ENCODE measurements around the gene CACNA1H.
"Not testable (repeated sequence)": the region's sequence is repeated elsewhere in the genome, so short reads cannot be mapped to it uniquely, and the experiment has no call there.

The CACNA1H gene

DNA sequence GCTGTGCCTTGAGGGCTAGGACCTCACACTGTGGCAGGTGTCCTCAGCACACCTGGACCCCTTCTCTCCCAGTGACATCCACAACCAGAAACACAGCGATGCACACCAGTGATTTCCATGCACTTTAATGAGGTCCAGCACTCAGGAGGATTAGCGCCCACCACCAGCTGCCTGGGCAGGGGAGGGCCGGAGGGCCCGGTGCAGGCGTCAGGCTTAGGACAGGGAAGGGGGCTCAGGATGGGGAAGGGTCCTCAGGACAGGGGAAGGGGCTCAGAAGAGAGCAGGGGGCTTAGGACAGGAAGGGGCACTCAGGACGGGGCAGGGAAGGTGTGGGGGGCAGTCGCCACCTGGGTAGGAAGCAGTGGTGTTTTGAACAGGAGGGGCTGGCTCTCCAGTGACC lies 75.3 kb downstream of the CACNA1H start:
- not testable (repeated sequence) for DNase-seq (ENCODE audit: low spot score)

DNA sequence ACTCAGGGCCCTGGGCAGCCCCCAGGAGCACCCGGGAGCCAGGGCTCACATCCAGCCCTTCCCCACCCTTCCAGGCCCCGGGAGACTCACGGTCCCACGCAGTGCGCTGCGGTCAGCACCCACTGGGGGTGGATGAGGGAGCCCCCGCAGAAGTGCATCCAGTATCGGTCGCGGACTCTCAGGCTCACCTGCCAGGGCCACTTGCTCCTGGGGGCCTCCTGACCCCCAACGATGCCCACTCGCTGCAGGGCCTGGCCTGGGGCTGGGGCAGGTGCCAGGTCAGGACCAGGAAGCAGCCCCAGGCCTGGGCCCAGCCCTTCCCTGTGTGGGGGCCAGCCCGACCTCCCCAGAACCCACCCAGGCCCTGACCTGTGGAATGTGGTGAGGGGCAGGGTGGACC lies 76.6 kb downstream of the CACNA1H start:
- not testable (repeated sequence) for DNase-seq (ENCODE audit: low spot score)

DNA sequence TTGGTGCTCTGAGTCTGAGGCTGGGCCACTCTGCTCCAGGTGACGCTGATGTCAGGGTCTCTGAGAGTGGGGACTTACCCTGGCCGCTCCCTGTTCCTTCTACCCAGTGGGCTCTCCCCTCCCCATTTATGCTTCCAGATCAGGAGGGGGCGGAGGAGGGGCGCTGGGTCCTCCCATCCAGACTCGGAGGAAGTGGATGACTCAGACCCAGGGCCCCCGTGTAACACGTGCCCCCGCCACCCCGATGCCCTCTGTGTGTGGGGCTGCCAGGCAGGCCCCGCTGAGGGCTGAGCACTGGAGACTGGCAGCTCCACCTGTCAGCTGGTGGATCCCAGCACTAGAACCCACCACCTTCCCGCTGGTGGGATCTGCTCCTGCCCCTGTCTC lies 77.2 kb downstream of the CACNA1H start, which contains the start of gene TPSB2:
Gene TPSB2, minus strand, starts transcription at position 101 of the 387 bp plus-strand sequence. CDS start 233 bp downstream, outside the sequence.
- not testable (repeated sequence) for DNase-seq (ENCODE audit: low spot score)

DNA sequence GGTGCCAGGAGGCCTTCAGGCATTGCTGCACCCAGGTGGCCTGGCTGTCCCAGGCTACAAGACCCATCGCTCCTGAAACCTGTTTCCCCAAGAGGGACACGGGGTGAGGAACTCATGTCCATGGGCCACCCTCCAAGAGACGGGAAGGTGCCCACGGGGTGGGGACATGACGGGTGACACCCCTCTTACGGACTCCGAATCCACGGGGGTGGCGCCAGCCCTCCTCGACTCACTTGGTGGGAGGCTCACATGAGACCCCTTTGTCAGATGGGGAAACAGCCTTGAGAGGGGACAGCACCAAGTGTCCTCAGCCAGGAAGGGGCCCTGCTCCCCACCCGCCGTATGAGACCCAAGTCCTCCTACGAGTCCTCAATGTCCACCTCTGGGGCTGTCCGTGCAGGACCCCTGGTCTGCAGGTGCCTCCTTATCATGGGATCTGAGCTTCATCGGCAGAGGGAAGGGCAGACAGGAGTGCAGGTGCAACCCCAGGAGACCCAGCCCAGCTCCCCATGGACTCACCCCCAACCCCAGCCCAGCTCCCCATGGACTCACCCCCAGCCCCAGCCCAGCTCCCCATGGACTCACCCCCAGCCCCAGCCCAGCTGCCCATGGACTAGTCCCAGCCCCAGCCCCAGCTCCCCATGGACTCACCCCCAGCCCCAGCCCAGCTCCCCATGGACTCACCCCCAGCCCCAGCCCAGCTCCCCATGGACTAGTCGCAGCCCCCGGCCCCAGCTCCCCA lies 77.7 kb downstream of the CACNA1H start:
- DNase-seq (ENCODE audit: low spot score) = not testable (repeated sequence)

DNA sequence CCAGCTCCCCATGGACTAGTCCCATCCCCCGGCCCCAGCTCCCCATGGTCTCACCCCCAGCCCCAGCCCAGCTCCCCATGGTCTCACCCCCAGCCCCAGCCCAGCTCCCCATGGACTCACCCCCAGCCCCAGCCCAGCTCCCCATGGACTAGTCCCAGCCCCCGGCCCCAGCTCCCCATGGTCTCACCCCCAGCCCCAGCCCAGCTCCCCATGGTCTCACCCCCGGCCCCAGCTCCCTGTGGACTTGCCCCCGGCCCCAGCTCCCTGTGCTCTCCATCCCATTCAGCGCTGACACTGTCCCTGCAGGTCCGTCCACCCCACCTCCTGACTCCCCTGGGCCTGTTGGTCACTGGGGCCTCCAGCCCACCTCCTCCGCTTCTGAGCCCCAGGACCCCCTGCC lies 78.4 kb downstream of the CACNA1H start:
- DNase-seq (ENCODE audit: low spot score) = not testable (repeated sequence)

DNA sequence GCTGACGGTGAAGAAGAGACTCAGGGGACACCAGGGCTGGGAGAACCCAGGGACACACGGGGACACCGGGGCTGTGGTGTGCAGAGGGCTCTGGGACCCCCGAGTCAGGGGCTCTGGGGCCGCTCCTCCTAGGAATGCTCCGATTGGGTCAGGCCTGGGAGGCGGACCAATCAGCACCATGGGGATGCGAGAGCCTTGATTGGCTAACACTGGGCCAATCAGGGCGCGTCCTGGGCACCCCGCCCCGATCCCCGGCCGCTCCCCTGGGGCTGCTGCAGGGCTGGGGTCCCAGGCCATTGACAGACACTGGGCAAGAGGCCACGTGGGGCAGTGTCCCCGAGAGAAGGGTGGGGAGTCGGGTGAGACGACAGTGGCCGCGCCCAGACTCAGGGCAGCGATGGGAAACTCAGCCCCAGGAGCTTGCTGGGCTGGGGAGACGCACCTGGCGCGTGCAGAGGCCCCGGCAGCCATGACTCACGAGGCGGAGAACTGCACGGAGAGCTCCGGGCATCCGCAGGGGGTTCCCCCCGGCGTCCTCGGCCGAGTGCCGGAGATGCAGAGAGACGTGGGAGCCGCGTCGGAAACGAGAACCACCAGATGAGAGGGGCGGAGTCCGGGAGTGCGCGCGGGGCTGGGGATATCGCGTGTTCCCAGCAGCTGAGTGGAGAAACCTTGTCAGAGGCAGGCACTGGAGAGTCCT lies 79.3 kb downstream of the CACNA1H start:
- not testable (repeated sequence) for DNase-seq (ENCODE audit: low spot score)

DNA sequence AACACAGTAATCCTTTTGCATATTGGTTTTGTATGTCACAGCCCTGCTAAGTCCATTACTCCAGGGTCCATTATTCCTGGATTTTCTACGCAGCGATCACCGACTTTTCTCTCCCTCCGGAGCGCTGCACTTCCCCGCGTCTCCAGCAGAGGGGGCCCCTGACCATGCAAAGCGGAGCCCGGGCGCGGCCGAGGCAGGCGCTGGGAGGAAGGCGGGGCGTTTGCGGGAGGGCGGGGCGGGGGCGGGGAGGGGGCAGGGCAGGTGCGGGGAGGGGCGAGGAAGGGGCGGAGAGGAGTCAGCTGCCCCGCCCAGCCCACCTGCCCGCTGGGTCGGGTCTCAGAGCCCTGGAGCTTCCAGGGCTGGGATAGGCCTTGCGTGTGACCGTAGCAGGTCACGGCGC lies 83.8 kb downstream of the CACNA1H start:
- not testable (repeated sequence) for DNase-seq (ENCODE audit: low spot score)

DNA sequence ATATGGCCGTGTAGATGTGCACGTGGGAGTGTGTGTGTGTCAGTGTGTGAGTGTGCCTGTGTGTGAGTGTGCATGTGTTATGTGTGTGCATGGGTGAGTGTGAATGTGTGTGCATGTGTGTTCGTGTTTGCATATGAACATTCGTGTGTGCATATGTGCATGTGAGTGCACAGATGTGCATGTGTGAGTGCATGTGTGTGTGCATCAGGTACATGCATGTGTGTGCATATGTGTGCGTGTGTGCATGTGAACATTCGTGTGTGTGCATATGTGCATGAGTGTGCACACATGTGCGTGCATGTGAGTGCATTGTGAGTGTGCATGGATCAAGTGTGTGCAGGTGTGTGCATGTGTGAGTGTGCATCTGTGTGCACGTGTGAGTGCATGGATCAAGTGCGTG lies 85.1 kb downstream of the CACNA1H start:
- no peak for DNase-seq (ENCODE audit: low spot score)

DNA sequence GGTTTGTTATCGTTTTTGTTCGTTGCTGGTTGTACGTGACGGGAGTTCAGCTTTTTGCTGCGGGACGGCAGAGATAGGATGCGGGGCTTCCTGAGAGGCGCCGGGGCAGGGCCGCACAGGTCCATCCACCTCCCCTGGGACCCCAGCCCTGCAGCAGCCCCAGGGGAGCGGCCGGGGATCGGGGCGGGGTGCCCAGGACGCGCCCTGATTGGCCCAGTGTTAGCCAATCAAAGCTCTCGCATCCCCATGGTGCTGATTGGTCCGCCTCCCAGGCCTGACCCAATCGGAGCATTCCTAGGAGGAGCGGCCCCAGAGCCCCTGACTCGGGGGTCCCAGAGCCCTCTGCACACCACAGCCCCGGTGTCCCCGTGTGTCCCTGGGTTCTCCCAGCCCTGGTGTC lies 86.0 kb downstream of the CACNA1H start:
- DNase-seq (ENCODE audit: low spot score) = not testable (repeated sequence)

DNA sequence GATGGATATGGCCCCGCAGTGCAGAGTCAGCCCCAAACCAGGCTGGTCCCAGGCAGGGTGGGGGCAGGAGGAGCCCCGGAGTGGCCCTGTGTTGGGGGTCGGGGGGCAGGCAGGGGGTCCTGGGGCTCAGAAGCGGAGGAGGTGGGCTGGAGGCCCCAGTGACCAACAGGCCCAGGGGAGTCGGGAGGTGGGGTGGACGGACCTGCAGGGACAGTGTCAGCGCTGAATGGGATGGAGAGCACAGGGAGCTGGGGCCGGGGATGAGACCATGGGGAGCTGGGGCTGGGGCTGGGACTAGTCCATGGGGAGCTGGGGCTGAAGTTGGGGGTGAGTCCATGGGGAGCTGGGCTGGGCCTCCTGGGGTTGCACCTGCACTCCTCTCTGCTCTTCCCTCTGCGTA lies 86.7 kb downstream of the CACNA1H start:
- not testable (repeated sequence) for DNase-seq (ENCODE audit: low spot score)

DNA sequence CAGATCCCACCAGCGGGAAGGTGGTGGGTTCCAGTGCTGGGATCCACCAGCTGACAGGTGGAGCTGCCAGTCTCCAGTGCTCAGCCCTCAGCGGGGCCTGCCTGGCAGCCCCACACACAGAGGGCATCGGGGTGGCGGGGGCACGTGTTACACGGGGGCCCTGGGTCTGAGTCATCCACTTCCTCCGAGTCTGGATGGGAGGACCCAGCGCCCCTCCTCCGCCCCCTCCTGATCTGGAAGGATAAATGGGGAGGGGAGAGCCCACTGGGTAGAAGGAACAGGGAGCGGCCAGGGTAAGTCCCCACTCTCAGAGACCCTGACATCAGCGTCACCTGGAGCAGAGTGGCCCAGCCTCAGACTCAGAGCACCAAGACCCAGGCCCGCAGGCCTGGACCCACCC lies 87.5 kb downstream of the CACNA1H start, which contains the start of gene TPSAB1:
Gene TPSAB1, plus strand, starts transcription at position 270 of the 400 bp plus-strand sequence. CDS start 234 bp downstream, outside the sequence.
- not testable (repeated sequence) for DNase-seq (ENCODE audit: low spot score)

DNA sequence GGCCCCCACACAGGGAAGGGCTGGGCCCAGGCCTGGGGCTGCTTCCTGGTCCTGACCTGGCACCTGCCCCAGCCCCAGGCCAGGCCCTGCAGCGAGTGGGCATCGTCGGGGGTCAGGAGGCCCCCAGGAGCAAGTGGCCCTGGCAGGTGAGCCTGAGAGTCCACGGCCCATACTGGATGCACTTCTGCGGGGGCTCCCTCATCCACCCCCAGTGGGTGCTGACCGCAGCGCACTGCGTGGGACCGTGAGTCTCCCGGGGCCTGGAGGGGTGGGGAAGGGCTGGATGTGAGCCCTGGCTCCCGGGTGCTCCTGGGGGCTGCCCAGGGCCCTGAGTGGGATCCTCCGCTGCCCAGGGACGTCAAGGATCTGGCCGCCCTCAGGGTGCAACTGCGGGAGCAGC lies 88.2 kb downstream of the CACNA1H start:
- not testable (repeated sequence) for DNase-seq (ENCODE audit: low spot score)

DNA sequence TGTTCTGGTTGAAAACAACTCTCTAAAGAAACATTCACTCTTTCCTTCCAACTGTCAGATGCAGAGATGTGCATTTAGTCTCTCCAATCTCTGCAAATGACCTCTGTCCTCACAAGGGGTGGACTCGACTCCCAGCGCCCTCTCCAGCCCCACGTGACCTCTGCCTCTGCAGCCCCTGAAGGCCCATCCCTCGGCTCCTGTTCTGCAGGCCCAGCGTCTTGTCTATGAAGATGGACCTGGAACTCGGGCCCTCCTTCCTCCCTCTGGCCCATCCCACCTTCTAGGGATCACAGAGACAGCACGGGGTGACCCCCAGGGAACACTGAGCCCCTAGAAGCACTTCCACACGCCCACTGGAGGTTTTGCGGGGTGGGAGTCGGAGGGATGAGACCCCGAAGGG lies 90.5 kb downstream of the CACNA1H start:
- DNase-seq (ENCODE audit: low spot score) = not testable (repeated sequence)

DNA sequence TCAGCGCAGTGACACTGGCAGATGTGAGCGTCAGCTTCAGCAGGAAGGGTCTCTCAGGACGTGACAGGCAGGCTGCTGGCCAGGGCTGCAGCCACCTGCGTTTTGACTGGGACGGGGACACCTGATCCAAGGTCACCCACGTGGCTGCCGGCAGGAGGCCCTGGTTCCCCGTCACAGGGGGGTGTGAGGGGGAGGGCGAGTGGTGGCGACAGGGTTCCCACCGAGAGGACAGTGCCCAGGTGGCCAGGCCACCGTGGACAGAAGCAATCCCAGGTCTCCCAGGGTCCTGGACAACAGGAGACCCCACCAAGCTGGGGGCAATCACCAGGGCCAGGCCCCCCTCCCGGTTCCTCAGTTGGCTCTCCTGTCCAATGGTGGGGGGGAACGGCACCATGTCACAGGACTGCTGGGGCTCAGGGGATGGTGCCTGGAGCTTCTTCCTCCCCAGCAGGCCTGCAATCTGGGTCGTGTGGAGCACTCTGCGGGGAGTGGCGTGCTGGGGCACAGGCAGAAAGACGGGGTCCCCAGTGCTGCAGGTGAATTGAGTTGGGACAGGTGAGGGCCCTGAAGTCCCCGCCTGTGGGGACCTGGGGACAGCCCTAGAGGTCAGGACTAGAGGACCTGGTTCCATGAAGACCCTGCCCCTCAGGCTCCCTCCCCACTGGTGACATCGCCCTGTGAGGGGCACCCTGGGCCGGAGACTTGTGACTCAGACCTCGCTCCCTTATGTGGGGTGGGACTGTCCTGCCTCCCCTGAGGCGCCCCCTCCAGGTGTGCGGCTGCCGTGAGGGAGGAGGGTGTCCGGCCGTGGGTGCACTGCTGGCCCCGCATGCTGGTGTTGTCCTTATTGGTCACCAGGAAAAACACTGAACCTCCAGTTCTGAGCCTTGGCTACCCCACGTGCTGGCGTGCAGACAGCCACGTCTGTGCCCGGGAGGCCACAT lies 91.3 kb downstream of the CACNA1H start:
- DNase-seq (ENCODE audit: low spot score) = not testable (repeated sequence)

DNA sequence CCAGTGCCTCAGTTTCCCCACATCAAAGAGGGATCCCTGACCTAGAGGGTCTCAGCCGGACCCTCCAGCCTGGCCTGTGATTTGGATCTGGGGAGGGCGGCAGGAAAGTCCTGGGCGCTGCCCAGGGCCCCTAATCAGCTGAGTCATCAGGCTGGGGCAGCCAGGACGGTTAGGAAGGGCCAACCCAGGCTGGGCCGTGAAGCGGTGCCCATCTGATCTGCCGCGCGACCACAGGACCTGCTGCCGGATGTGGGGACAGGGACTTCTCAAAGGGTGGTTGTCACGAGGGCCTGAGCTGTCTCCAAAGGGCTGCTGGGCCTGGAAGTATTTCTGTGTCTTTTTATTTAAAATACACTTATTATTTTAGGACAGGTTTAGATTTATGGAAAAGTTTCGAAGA lies 92.0 kb downstream of the CACNA1H start:
- no peak for DNase-seq (ENCODE audit: low spot score)

DNA sequence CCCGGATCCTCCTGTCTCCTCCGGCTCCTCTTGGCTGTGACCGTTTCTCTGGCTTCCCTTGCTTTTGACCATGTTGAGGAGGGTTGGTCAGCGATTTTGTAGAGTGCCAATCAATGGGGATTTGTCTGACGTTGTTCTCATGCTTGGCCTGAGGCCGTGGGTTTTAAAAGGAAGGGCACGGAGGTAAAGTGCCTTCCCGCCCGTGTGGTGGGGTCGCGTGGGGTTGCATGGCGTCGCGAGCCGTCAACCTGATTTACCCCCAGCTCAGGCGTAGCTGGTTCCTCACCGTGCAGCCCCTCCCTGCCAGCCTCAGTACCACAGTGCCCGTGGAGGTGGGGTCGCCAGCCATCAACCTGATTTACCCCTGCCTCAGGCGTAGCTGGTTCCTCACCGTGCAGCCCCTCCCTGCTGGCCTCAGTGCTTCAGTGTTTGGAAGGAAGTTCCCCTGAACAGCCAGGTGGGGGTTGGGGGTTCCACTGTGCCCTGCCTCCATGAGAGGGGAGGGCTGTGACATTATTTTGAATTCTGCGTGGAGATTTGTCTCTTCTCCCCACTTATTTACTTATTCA lies 92.6 kb downstream of the CACNA1H start:
- no peak for DNase-seq (ENCODE audit: low spot score)

DNA sequence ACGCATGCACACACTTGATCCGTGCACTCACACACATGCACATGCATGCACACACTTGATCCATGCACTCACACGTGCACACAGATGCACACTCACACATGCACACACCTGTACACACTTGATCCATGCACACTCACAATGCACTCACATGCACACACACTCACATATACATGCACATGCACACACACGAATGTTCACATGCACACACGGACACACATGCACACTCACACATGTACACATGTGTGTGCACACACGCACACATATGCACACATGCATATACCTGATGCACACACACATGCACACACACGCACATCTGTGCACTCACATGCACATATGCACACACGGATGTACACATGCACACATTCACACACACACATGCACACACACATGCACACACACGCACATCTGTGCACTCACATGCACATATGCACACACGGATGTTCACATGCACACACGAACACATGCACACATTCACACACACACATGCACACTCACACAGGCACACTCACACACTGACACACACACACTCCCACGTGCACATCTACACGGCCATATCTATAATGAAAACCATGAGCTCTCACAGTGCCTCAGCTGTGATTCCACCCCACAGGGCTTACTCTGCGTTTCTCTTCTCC lies 95.1 kb downstream of the CACNA1H start:
- not testable (repeated sequence) for DNase-seq (ENCODE audit: low spot score)

DNA sequence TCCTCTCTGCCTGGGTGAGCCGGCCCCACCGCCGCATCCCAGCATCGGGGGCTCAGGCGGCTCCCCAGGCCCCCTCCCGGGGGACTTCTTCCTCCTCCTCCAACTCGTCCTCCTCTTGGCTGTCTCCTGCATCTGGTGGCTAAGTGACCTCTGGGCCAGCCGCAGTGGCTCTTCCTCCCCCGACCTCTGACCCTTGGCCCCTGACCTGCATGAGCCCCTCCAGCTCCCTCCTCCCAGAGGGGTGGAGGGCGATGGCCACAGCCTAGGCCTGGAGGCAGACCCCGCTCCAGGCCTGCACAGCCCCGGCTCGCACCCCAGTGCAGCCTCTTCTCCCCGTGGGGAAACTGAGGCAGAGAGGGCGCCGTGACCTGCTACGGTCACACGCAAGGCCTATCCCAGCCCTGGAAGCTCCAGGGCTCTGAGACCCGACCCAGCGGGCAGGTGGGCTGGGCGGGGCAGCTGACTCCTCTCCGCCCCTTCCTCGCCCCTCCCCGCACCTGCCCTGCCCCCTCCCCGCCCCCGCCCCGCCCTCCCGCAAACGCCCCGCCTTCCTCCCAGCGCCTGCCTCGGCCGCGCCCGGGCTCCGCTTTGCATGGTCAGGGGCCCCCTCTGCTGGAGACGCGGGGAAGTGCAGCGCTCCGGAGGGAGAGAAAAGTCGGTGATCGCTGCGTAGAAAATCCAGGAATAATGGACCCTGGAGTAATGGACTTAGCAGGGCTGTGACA lies 96.3 kb downstream of the CACNA1H start:
- not testable (repeated sequence) for DNase-seq (ENCODE audit: low spot score)

DNA sequence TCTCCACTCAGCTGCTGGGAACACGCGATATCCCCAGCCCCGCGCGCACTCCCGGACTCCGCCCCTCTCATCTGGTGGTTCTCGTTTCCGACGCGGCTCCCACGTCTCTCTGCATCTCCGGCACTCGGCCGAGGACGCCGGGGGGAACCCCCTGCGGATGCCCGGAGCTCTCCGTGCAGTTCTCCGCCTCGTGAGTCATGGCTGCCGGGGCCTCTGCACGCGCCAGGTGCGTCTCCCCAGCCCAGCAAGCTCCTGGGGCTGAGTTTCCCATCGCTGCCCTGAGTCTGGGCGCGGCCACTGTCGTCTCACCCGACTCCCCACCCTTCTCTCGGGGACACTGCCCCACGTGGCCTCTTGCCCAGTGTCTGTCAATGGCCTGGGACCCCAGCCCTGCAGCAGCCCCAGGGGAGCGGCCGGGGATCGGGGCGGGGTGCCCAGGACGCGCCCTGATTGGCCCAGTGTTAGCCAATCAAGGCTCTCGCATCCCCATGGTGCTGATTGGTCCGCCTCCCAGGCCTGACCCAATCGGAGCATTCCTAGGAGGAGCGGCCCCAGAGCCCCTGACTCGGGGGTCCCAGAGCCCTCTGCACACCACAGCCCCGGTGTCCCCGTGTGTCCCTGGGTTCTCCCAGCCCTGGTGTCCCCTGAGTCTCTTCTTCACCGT lies 100.9 kb downstream of the CACNA1H start:
- DNase-seq (ENCODE audit: low spot score) = not testable (repeated sequence)

DNA sequence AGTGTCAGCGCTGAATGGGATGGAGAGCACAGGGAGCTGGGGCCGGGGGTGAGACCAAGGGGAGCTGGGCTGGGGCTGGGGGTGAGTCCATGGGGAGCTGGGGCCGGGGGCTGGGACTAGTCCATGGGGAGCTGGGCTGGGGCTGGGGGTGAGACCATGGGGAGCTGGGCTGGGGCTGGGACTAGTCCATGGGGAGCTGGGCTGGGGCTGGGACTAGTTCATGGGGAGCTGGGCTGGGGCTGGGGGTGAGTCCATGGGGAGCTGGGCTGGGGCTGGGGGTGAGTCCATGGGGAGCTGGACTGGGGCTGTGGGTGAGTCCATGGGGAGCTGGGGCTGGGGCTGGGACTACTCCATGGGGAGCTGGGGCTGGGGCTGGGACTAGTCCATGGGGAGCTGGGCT lies 101.9 kb downstream of the CACNA1H start:
- not testable (repeated sequence) for DNase-seq (ENCODE audit: low spot score)
